ENCODE results near the gene RNF11.

The RNF11 gene

DNA sequence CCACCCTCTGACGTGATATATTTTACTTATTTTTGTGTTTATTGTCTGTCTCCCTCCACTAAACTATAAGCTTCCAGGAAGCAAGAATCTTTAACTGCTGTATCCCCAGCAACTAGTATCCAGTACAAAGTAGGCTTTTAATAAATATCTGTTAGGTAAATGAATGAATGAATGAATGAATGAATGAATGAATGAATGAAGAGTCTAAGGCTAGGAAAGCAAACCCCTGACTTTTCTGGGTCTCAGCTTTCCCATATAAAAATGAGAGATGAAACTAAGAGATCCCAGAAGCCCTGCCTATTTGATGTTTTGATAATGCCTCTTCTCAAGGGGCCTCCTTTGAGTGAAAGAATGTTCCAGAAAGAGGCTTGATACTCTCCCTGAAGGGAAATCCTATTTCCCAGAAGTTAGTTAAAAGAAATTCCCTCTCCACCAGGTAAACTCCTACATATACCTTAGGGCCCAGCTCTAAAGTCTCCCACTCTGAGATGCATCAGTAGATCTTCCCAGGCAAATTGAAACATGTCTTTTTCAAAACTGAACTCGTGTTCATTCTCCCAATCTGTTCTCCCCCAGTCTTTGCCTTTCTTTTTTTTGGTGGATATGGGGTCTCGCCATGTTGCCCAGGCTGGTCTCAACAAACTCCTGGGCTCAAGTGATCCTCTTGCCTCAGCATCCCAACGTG, 86.5 kb downstream of the RNF11 start:
- TF ChIP-seq, protein P1, sequence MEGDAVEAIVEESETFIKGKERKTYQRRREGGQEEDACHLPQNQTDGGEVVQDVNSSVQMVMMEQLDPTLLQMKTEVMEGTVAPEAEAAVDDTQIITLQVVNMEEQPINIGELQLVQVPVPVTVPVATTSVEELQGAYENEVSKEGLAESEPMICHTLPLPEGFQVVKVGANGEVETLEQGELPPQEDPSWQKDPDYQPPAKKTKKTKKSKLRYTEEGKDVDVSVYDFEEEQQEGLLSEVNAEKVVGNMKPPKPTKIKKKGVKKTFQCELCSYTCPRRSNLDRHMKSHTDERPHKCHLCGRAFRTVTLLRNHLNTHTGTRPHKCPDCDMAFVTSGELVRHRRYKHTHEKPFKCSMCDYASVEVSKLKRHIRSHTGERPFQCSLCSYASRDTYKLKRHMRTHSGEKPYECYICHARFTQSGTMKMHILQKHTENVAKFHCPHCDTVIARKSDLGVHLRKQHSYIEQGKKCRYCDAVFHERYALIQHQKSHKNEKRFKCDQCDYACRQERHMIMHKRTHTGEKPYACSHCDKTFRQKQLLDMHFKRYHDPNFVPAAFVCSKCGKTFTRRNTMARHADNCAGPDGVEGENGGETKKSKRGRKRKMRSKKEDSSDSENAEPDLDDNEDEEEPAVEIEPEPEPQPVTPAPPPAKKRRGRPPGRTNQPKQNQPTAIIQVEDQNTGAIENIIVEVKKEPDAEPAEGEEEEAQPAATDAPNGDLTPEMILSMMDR (IDR thresholded peaks at IDR 0.05; ENCODE audit: low read depth, low read length) = no peak
- no peak overlapping the region for H3K27ac ChIP-seq
- no peak overlapping the region for H3K4me3 ChIP-seq (ENCODE audit: low read depth, low read length)
- DNase-seq = no peak
- H3K27me3 ChIP-seq (ENCODE audit: insufficient read depth, low read depth, severe bottlenecking) = no peaks in the 10 kb centered on the region
- no peaks in the 10 kb centered on the region for H3K9me3 ChIP-seq (ENCODE audit: severe bottlenecking)
- H3K36me3 ChIP-seq = peaks cover 5% of the 10 kb centered on the region; the same call in 1 of the 2 replicates

All from WERI-Rb-1 (cell line).